ENCODE data around the gene TMEM229B. TPM values are rescaled to one million over a fixed set of nuclear protein-coding genes. Genes with fewer than 3 reads are reported as not detected.

TMEM229B gene
- total and polyA plus RNA-seq, 2 experiments from 2014 or later, result 18.3 to 25.6 TPM

GRCh38 chr14:67520482-67520881, 32.0 kb upstream of the TMEM229B start:
- no peak for DNase-seq (ENCODE audit: low spot score)
- H3K27me3 ChIP-seq, result peaks cover 22% of the 10 kb centered on the region

GRCh38 chr14:67519406-67519805, 30.9 kb upstream of the TMEM229B start:
- Histone ChIP-seq H3K9me2 (replicated peaks; ENCODE audit: insufficient read depth) (no peaks in the 10 kb centered on the region), H3K27ac (no peak overlapping the region), H3K4me1 (ENCODE audit: insufficient read depth) (peaks cover under 1% of the 10 kb centered on the region), H3K9me3 (ENCODE audit: low read depth) (no peaks in the 10 kb centered on the region), H2AFZ (no peak overlapping the region), H3K79me2 (no peaks in the 10 kb centered on the region), H3K27me3 (peaks cover 22% of the 10 kb centered on the region), H3K4me2 (no peak overlapping the region), H3K36me3 (replicated peaks; ENCODE audit: insufficient read depth, low read depth) (no peaks in the 10 kb centered on the region), H4K20me1 (ENCODE audit: insufficient read depth, poor library complexity, severe bottlenecking) (no peaks in the 10 kb centered on the region), H3K4me3 (no peak overlapping the region)
- no peak for DNase-seq (ENCODE audit: low spot score)
- 89% methylated on average over 5 of the region's 5 CpGs for WGBS (ENCODE audit: low lambda C conversion rate, missing lambda C conversion rate)
- TF ChIP-seq EZH2 (IDR thresholded peaks at IDR 0.05; ENCODE audit: borderline replicate concordance), result no peak
- no peak for TF ChIP-seq CTCF (IDR thresholded peaks at IDR 0.05; ENCODE audit: poor library complexity)
- TF ChIP-seq EZH2phosphoT487 (IDR thresholded peaks at IDR 0.05; ENCODE audit: low read depth, severe bottlenecking, unreplicated experiment), result no peak

More at GRCh38 chr14:67520482-67520881, 32.0 kb upstream of the TMEM229B start:
- no peaks in the 10 kb centered on the region for H3K79me2 ChIP-seq
- TF ChIP-seq EZH2phosphoT487 (IDR thresholded peaks at IDR 0.05; ENCODE audit: low read depth, severe bottlenecking, unreplicated experiment) (no peak), EZH2 (IDR thresholded peaks at IDR 0.05; ENCODE audit: borderline replicate concordance) (no peak), CTCF (IDR thresholded peaks at IDR 0.05; ENCODE audit: poor library complexity) (no peak)
- H3K9me2 ChIP-seq (replicated peaks; ENCODE audit: insufficient read depth), result no peaks in the 10 kb centered on the region
- no peak overlapping the region for H3K4me3 ChIP-seq
- H3K27ac ChIP-seq, result no peak overlapping the region
- H3K4me1 ChIP-seq (ENCODE audit: insufficient read depth), result no peaks in the 10 kb centered on the region
- 100% methylated on average over 1 of the region's 1 CpG for WGBS (ENCODE audit: low lambda C conversion rate, missing lambda C conversion rate)
- no peaks in the 10 kb centered on the region for H4K20me1 ChIP-seq (ENCODE audit: insufficient read depth, poor library complexity, severe bottlenecking)
- no peaks in the 10 kb centered on the region for H3K9me3 ChIP-seq (ENCODE audit: low read depth)
- H3K36me3 ChIP-seq (replicated peaks; ENCODE audit: insufficient read depth, low read depth), result no peaks in the 10 kb centered on the region
- no peak overlapping the region for H2AFZ ChIP-seq
- H3K4me2 ChIP-seq, result no peak overlapping the region

GRCh38 chr14:67517083-67517482, 28.6 kb upstream of the TMEM229B start:
- peaks cover 21% of the 10 kb centered on the region for H3K4me1 ChIP-seq (ENCODE audit: insufficient read depth)
- no peak overlapping the region for H3K4me3 ChIP-seq
- DNase-seq (ENCODE audit: low spot score), result peak; percentile 39
- no peak for TF ChIP-seq EZH2 (IDR thresholded peaks at IDR 0.05; ENCODE audit: borderline replicate concordance)
- peak; percentile 19 for TF ChIP-seq CTCF (IDR thresholded peaks at IDR 0.05; ENCODE audit: poor library complexity)
- TF ChIP-seq EZH2phosphoT487 (IDR thresholded peaks at IDR 0.05; ENCODE audit: low read depth, severe bottlenecking, unreplicated experiment), result no peak
- H2AFZ ChIP-seq, result no peak overlapping the region
- peaks cover 22% of the 10 kb centered on the region for H3K27me3 ChIP-seq
- H4K20me1 ChIP-seq (ENCODE audit: insufficient read depth, poor library complexity, severe bottlenecking), result no peaks in the 10 kb centered on the region
- H3K9me2 ChIP-seq (replicated peaks; ENCODE audit: insufficient read depth), result no peaks in the 10 kb centered on the region
- H3K27ac ChIP-seq, result no peak overlapping the region
- no peaks in the 10 kb centered on the region for H3K9me3 ChIP-seq (ENCODE audit: low read depth)
- H3K36me3 ChIP-seq (replicated peaks; ENCODE audit: insufficient read depth, low read depth), result no peaks in the 10 kb centered on the region
- H3K79me2 ChIP-seq, result peaks cover 1% of the 10 kb centered on the region
- no peak overlapping the region for H3K4me2 ChIP-seq
- 46% methylated on average over 12 of the region's 12 CpGs for WGBS (ENCODE audit: low lambda C conversion rate, missing lambda C conversion rate)

GRCh38 chr14:67516676-67517075, 28.2 kb upstream of the TMEM229B start:
- Histone ChIP-seq H4K20me1 (ENCODE audit: insufficient read depth, poor library complexity, severe bottlenecking) (no peaks in the 10 kb centered on the region), H3K27me3 (peaks cover 22% of the 10 kb centered on the region), H2AFZ (no peak overlapping the region), H3K79me2 (peaks cover 2% of the 10 kb centered on the region), H3K36me3 (replicated peaks; ENCODE audit: insufficient read depth, low read depth) (no peaks in the 10 kb centered on the region), H3K9me2 (replicated peaks; ENCODE audit: insufficient read depth) (no peaks in the 10 kb centered on the region), H3K4me2 (no peak overlapping the region), H3K9me3 (ENCODE audit: low read depth) (no peaks in the 10 kb centered on the region), H3K4me1 (ENCODE audit: insufficient read depth) (peaks cover 22% of the 10 kb centered on the region), H3K27ac (no peak overlapping the region), H3K4me3 (no peak overlapping the region)
- no peak for TF ChIP-seq CTCF (IDR thresholded peaks at IDR 0.05; ENCODE audit: poor library complexity)
- no peak for TF ChIP-seq EZH2phosphoT487 (IDR thresholded peaks at IDR 0.05; ENCODE audit: low read depth, severe bottlenecking, unreplicated experiment)
- TF ChIP-seq EZH2 (IDR thresholded peaks at IDR 0.05; ENCODE audit: borderline replicate concordance), result no peak
- no peak for DNase-seq (ENCODE audit: low spot score)
- WGBS (ENCODE audit: low lambda C conversion rate, missing lambda C conversion rate), result 80% methylated on average over 2 of the region's 2 CpGs
